IMR-90 (cell line): Measurements from ENCODE around the gene ATP9B. TPM values are rescaled to one million over a fixed set of nuclear protein-coding genes. Genes with fewer than 3 reads are reported as not detected.

Experiments used
- ATAC-seq: fragments of 200-7000 bp; cut with Tn5 transposase; 2 replicates; pipeline ENCODE4 v1.9.1; 2020; ENCODE audit warnings: low read depth, mild to moderate bottlenecking, moderate library complexity
- BruUV-seq: library from RNA; stranded (reverse); fragments of 400-500 nt; replicated peaks from 2 replicates; lab custom pipeline; 2021; lab: Mats Ljungman, UMichigan
- CTCF ChIA-PET: fragments of 300-600 bp; formaldehyde crosslinking; extraction: SDS; loops from one replicate; lab custom pipeline; 2021; ENCODE audit warnings: antibody characterized with exemption; lab: Yijun Ruan, JAX
- POLR2A ChIA-PET: fragments of 300-600 bp; sonication (Branson Sonifier 250); formaldehyde crosslinking; loops from one replicate; lab custom pipeline; 2022; ENCODE audit warnings: antibody characterized with exemption; ENCODE audit not compliant: unreplicated experiment; lab: Charles Lee
- DNase-seq: peaks from one replicate; pipeline ENCODE4 v3.0.0; 2013
- H2AFZ ChIP-seq: replicated peaks from 2 replicates; pipeline ENCODE3; 2013; ENCODE audit warnings: low read length, mild to moderate bottlenecking; ENCODE audit not compliant: poor library complexity
- H2AK5ac ChIP-seq: 2 replicates; pipeline ENCODE4 v1.6.1; 2013; ENCODE audit warnings: low read depth, low read length, inconsistent platforms
- H2AK9ac ChIP-seq: replicated peaks from 2 replicates; pipeline ENCODE3; 2013; ENCODE audit warnings: mild to moderate bottlenecking, low read depth, low read length, moderate library complexity; ENCODE audit not compliant: poor library complexity
- H2BK120ac ChIP-seq: 2 replicates; pipeline ENCODE4 v1.6.1; 2013; ENCODE audit warnings: low read depth, low read length, inconsistent platforms
- H2BK15ac ChIP-seq: 3 replicates; pipeline ENCODE4 v1.6.1; 2013; ENCODE audit warnings: low read depth, low read length, inconsistent platforms
- H2BK20ac ChIP-seq: 2 replicates; pipeline ENCODE4 v1.6.1; 2013; ENCODE audit warnings: low read depth, mild to moderate bottlenecking, inconsistent platforms, low read length, moderate library complexity
- H2BK5ac ChIP-seq: 2 replicates; pipeline ENCODE4 v1.6.1; 2013; ENCODE audit warnings: mild to moderate bottlenecking, low read depth, low read length, inconsistent platforms; ENCODE audit not compliant: poor library complexity, severe bottlenecking
- H3K14ac ChIP-seq: replicated peaks from 2 replicates; pipeline ENCODE4 v1.6.1; 2013; ENCODE audit warnings: low read depth, low read length, inconsistent platforms
- H3K18ac ChIP-seq: 2 replicates; pipeline ENCODE4 v1.6.1; 2013; ENCODE audit warnings: low read depth, low read length, control low read depth
- H3K23ac ChIP-seq: 2 replicates; pipeline ENCODE4 v1.6.1; 2013; ENCODE audit warnings: low read depth, low read length, inconsistent platforms
- H3K27ac ChIP-seq: 2 replicates; pipeline ENCODE4 v1.5.1; 2013; ENCODE audit warnings: mild to moderate bottlenecking, control low read depth, low read length; ENCODE audit not compliant: insufficient read depth
- H3K27me3 ChIP-seq: 2 replicates; pipeline ENCODE4 v1.6.1; 2013; ENCODE audit warnings: low read length; ENCODE audit not compliant: control insufficient read depth, insufficient read depth
- H3K36me3 ChIP-seq: 2 replicates; pipeline ENCODE4 v1.6.1; 2013; ENCODE audit warnings: low read length, mixed read lengths; ENCODE audit not compliant: control insufficient read depth, insufficient read depth
- H3K4ac ChIP-seq: 2 replicates; pipeline ENCODE4 v1.6.1; 2013; ENCODE audit warnings: low read depth, low read length, inconsistent platforms
- H3K4me1 ChIP-seq: 2 replicates; pipeline ENCODE4 v1.6.1; 2013; ENCODE audit warnings: low read length, mixed read lengths; ENCODE audit not compliant: control insufficient read depth, insufficient read depth
- H3K4me2 ChIP-seq: 2 replicates; pipeline ENCODE4 v1.6.1; 2013; ENCODE audit warnings: low read depth, mild to moderate bottlenecking, control low read depth, low read length, moderate library complexity
- H3K4me3 ChIP-seq: 2 replicates; pipeline ENCODE4 v1.5.1; 2013; ENCODE audit warnings: low read depth, mild to moderate bottlenecking, control low read depth, low read length, moderate library complexity; ENCODE audit not compliant: insufficient read depth
- H3K56ac ChIP-seq: 2 replicates; pipeline ENCODE4 v1.6.1; 2013; ENCODE audit warnings: low read length, inconsistent platforms; ENCODE audit not compliant: insufficient read depth; ENCODE audit errors: extremely low read depth
- H3K79me1 ChIP-seq, 2 experiments: 2 replicates each; pipeline ENCODE4 v1.6.1; 2013; ENCODE audit warnings: low read length in 2 of 2, inconsistent platforms in 1 of 2, low read depth in 1 of 2
- H3K9ac ChIP-seq: 2 replicates; pipeline ENCODE4 v1.6.1; 2013; ENCODE audit warnings: low read depth, low read length, control low read depth
- H3K9me1 ChIP-seq: 2 replicates; pipeline ENCODE4 v1.6.1; 2013; ENCODE audit warnings: low read length, inconsistent platforms; ENCODE audit not compliant: insufficient read depth
- H3K9me3 ChIP-seq: 2 replicates; pipeline ENCODE4 v1.6.1; 2013; ENCODE audit warnings: low read length; ENCODE audit not compliant: control insufficient read depth, insufficient read depth
- H4K20me1 ChIP-seq: 2 replicates; pipeline ENCODE4 v1.6.1; 2013; ENCODE audit warnings: low read length, inconsistent platforms; ENCODE audit not compliant: insufficient read depth
- H4K5ac ChIP-seq: 2 replicates; pipeline ENCODE4 v1.6.1; 2013; ENCODE audit warnings: mild to moderate bottlenecking, low read depth, low read length, control low read depth
- H4K8ac ChIP-seq, 2 experiments: 2 replicates each; pipeline ENCODE4 v1.6.1; 2013; ENCODE audit warnings: low read depth in 2 of 2, low read length in 2 of 2, control low read depth in 1 of 2, inconsistent platforms in 1 of 2
- H4K91ac ChIP-seq: 2 replicates; pipeline ENCODE4 v1.6.1; 2013; ENCODE audit warnings: low read depth, low read length, inconsistent platforms; ENCODE audit not compliant: insufficient read depth
- CHD1 ChIP-seq: IDR thresholded peaks from 2 replicates; pipeline ENCODE4 v1.6.1; 2012; ENCODE audit warnings: low read depth, low read length, improper control_type of control experiment
- CTCF ChIP-seq: conservative IDR thresholded peaks from 2 replicates; pipeline ENCODE4 v1.5.1; 2012; ENCODE audit warnings: mild to moderate bottlenecking, low read depth, low read length, improper control_type of control experiment
- MAZ ChIP-seq: IDR thresholded peaks from 2 replicates; pipeline ENCODE4 v1.6.1; 2012; ENCODE audit warnings: low read depth, mild to moderate bottlenecking, low read length, improper control_type of control experiment, moderate library complexity, borderline replicate concordance
- POLR2A ChIP-seq: IDR thresholded peaks from 2 replicates; pipeline ENCODE4 v1.6.1; 2012; ENCODE audit warnings: mild to moderate bottlenecking, low read depth, low read length
- USF2 ChIP-seq: fragments of 150-350 bp; IDR thresholded peaks from 2 replicates; pipeline ENCODE4 v1.6.1; 2017; ENCODE audit warnings: mild to moderate bottlenecking, antibody characterized with exemption, low read length, low read depth
- WGBS, 2 experiments: methylation state at CpG; one replicate each; pipeline versions ENCODE4 v1.1.5 to v1.1.7; 2013; ENCODE audit warnings: missing lambda C conversion rate in 2 of 2; ENCODE audit not compliant: insufficient read length in 1 of 2; ENCODE audit errors: extremely low coverage in 2 of 2; 5-methylcytosine and 5-hydroxymethylcytosine counted together
- dilution Hi-C: fragments of 300-500 bp; cut with HindIII; formaldehyde crosslinking; loops from one replicate; pipeline ENCODE4 v1.14.3; 2018; ENCODE audit warnings: low sequenced_read_pairs; ENCODE audit not compliant: unreplicated experiment
- in situ Hi-C: fragments of 300-500 bp; cut with MboI; formaldehyde crosslinking; loops from 3 replicates; pipeline ENCODE4 v1.14.3; 2019; ENCODE audit warnings: low sequenced_read_pairs, inconsistent platforms, mixed read lengths
- intact Hi-C: fragments of 100-400 bp; cut with micrococcal nuclease; formaldehyde crosslinking; loops from 2 replicates; pipeline ENCODE4 v1.10.0; 2022
- polyA plus RNA-seq, 3 experiments: library from polyadenylated mRNA; depleted of rRNA; stranded (reverse); fragments of >200 nt; gene quantifications; 2 replicates each; pipeline ENCODE4 v1.2.3, GENCODE V29; 2012; ENCODE audit warnings: low replicate concordance in 1 of 3
- total RNA-seq: library from RNA; depleted of rRNA; stranded (reverse); fragments of >200 nt; gene quantifications from 2 replicates; pipeline ENCODE4 v1.2.3, GENCODE V29; 2012

ATP9B gene
- total and polyA plus RNA-seq, 2 of the 4 experiments (the other 2 are of a cell fraction) = 11.0 to 11.5 TPM

GRCh38 chr18:79092874-79093273 is 23.7 kb downstream of the ATP9B start:
- Histone ChIP-seq H2AK9ac (no peak overlapping the region), H3K79me1 (peaks cover 18 to 30% of the 10 kb centered on the region in 2 experiments)
- WGBS, 2 experiments = no CpG with 5 or more reads among the region's 3 CpGs

More at GRCh38 chr18:79092874-79093273, 23.7 kb downstream of the ATP9B start:
- Histone ChIP-seq H3K4me3 (no peak overlapping the region), H3K4me2 (no peak overlapping the region), H3K9me1 (no peaks in the 10 kb centered on the region; the same call in 1 of the 2 replicates), H2BK20ac (no peak overlapping the region), H3K9ac (no peak overlapping the region), H3K4me1 (peaks cover 2% of the 10 kb centered on the region; the same call in 1 of the 2 replicates), H3K27ac (no peak overlapping the region), H3K14ac (no peak overlapping the region), H4K8ac (no peak overlapping the region), H2BK5ac (no peak overlapping the region), H4K20me1 (peaks cover 6% of the 10 kb centered on the region; the same call in 1 of the 2 replicates), H3K4ac (no peak overlapping the region), H3K9me3 (no peaks in the 10 kb centered on the region), H4K91ac (no peak overlapping the region), H3K56ac (no peak overlapping the region), H3K18ac (no peak overlapping the region), H3K27me3 (no peaks in the 10 kb centered on the region), H2AFZ (no peak overlapping the region), H2AK5ac (no peak overlapping the region), H2BK120ac (no peak overlapping the region), H4K5ac (no peak overlapping the region), H3K36me3 (no peaks in the 10 kb centered on the region), H3K23ac (no peak overlapping the region), H2BK15ac (no peak overlapping the region)
- dilution Hi-C loops (no loop called here), intact Hi-C loops (loop anchor here (5.0 kb wide), 1 partner anchor 49 kb away; no protein-coding TSS in a partner anchor), in situ Hi-C loops (no loop called here)
- ATAC-seq = no peak
- BruUV-seq = no TSS peak
- TF ChIP-seq CTCF (no peak), USF2 (no peak), MAZ (no peak), POLR2A (no peak), CHD1 (no peak)
- no peak for DNase-seq
- ChIA-PET CTCF (interaction anchor here (0.7 kb wide), 1 partner anchor 73 kb away, joined by 3 read pairs; no protein-coding TSS in a partner anchor), POLR2A (no interaction called here)
